HG02973 (cell line): ENCODE data around the gene MT1X.

Experiments used
- ATAC-seq: cut with Tn5 transposase; IDR thresholded peaks from one replicate; pipeline ENCODE4 v1.9.1; 2021; ENCODE audit warnings: moderate library complexity; ENCODE audit not compliant: unreplicated experiment

MT1X gene

GRCh38 chr16:56675685-56676210 lies 6.5 kb upstream of the MT1X start:
- no peak for ATAC-seq

- ATAC-seq, result no peak
Measured at GRCh38 chr16:56677474-56677873, 4.8 kb upstream of the MT1X start.

GRCh38 chr16:56679078-56679730 lies 3.1 kb upstream of the MT1X start:
- no peak for ATAC-seq

DNA sequence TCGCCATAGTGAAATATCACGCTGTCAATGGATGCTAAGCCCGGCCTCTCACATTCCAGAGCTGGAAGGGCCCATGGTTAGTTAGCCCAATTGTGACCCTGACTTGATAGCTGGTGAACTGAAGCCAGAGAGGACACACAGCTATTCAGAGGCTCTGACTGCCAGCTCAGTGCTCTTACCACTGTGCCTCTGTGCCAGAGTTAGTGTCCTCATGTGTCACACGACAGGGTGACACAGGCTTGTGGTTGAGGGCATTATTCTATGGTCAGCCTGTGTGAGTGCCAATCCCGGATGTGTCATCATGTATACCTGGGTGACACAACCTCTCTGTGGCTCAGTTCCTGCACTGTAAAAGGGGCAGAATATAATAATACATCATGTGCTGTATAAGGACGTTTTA lies 2.5 kb upstream of the MT1X start:
- ATAC-seq, result no peak

GRCh38 chr16:56682703-56683397 lies 580 bp downstream of the MT1X start:
- no peak for ATAC-seq

GRCh38 chr16:56683424-56684172 lies 1.3 kb downstream of the MT1X start:
- no peak for ATAC-seq

DNA sequence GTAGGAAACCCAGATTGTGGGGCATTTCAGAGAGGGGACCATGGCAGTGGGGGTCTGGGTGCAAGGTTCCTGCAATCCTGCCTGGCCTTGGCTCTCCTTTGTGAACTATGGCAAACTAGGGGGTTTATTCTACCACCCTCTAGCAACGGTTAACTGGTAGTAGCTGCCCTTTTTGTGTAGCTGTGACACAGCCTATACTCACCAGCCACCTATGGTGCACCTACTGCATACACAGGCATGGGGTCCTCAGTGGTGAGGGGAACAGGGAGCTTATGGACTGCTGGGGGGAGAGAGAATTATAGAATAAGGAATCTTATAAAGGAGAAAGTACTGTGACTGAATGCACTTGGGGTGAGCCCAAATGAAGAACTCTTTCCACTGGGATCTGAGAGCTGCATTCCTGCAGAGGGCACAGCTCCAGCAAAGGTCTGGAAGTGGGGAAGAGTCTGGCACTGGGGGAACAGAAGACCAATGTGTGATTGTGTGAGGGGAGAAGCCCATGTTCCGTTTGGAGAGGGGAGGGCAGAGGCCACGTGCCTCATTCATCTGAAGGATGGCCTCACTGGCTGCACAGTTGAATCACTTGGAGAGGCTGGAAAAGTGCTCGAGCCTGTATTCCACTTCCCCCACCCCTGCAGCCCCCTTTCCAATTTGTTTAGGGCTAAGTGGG lies 2.1 kb downstream of the MT1X start:
- no peak for ATAC-seq

DNA sequence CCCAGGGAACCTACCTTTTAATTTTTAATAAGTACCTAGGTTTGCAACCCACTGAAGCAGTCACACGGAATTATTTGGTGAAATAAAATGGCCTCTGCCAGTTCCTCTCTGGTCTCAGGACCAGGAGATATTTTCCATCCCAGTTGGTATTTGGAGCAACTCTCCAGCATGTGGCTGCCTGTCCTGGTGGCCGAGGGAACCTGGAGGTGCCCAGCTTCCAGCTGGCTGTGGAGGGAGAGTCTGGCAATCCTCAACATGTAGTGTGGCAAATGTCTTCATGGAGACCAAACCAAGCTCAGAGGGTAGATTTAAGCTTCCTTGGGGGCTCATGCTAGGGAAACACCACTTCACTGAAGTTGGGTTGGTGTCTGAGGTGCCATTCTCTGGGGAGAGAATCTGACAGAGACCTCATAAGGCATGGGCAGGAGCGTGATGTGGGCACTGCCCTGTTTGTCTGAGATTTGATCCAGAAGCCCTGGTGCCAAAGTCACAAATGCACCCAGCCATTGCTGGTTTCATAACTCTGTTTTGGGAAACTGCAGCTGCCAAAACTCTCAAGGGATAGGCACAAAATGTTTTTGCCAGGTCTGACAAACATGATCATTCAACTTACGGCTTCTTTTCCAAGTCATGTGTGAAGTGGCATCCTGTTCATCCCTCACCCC lies 2.8 kb downstream of the MT1X start:
- ATAC-seq, result no peak

DNA sequence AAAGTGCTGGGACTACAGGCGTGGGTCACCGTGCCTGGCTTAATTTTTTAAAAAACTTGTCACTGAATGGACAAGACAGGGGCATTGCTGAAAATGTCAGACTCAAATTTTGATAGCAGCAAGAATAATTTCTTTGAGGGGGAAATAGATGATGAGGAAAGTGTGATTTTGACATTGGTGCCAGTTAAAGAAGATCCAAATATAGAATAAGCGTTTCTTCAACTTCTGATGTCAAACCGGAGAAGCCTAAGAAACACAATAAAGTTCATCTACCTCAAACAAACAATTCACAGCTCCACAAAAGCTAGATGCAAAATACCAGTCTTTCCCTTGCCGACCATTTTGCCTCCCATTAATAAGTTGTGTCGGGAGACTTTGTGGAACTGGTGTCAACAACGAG lies 4.5 kb downstream of the MT1X start:
- ATAC-seq, result no peak

GRCh38 chr16:56688762-56689161 lies 6.5 kb downstream of the MT1X start:
- ATAC-seq, result no peak

- no peak for ATAC-seq
Measured at GRCh38 chr16:56689171-56689570, 6.9 kb downstream of the MT1X start.

GRCh38 chr16:56690420-56691122 lies 8.3 kb downstream of the MT1X start:
- ATAC-seq, result no peak

DNA sequence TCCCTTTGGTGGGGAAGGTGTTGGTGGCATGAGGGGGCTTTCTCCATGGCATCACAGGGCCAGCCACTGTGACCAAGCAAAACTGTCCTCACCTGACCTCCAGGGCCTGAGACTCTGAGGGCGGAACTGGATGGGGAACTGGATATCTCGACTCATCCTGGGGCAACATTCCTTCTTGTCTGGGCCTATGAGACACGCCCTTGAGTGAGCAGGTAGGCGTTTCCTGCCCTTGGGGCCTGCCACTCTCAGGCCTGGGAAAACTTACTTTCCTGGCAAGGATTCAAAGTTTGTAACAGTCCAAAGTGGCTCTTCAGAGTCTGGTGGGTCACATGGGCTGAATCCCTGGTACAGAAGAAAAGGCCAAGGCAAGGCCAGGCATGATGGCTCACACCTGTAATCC lies 9.6 kb downstream of the MT1X start:
- no peak for ATAC-seq

DNA sequence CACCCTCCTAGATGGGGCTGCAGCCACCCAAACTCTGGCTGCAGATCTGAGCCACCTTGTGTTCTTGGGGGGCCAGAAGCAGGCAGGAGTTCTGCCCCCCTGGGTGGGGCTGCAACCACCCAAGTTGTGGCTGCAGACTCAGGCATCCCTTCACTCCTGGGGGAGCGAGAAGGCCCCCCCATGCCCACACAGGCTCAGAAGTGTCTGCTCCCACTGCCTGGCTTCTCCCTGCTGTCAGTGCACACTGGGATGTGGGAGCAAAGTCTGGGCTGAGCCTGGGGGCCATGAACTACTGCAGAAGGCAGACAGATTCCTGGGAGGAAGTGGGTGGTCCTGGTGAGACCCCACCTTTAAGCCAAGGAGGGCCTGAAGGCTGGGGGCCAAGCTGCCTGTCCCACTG lies 13.0 kb downstream of the MT1X start:
- ATAC-seq, result no peak

GRCh38 chr16:56697456-56698155 lies 15.3 kb downstream of the MT1X start:
- no peak for ATAC-seq

DNA sequence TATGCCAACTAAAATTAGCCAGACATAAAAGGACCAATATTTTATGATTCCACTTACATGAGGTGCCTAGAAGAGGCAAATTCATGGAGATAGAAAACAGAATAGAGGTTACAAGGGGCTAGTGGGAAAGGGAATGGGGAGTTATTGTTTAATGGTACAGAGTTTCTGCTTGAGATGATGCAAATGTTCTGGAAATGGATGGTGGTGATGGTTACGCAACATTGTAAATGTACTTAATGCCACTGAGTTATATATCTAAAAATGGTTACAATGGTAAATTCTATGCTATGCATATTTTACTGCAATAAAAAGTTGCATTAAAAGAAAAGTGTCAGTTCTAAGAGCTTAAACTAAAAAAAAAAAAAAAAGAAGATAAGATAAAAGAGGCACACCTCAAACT lies 17.9 kb downstream of the MT1X start:
- no peak for ATAC-seq

- ATAC-seq, result no peak
Measured at GRCh38 chr16:56700631-56701030, 18.4 kb downstream of the MT1X start.

DNA sequence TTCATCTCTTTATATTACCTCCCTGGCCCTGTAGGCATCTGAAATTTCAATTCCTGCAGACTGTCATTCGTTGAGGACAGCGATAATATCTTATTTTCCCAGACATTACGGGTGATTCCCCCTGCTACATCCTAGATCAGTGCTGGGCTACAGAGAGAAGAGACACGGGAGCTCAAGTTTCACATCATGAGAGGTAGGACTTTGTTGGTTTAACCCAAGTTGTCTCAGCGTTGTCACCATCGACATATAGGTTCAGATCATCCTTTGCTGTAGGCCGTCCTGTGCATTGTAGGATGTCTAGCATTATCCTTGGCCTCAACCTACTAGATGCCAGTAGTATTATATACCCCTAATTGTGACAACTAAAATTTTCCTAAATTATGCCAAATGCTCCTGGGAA lies 19.3 kb downstream of the MT1X start:
- no peak for ATAC-seq

GRCh38 chr16:56702836-56703235 lies 20.6 kb downstream of the MT1X start:
- ATAC-seq, result no peak
